Right lobe of liver (tissue), 6 donors: ENCODE data around the gene ACTRT1. TPM values are rescaled to one million over a fixed set of nuclear protein-coding genes. Genes with fewer than 3 reads are reported as not detected.

ENCODE experiments used
- ATAC-seq, 4 donors: fragments of 200-7000 bp; cut with Tn5 transposase; one replicate each; pipeline ENCODE4 v1.9.1; 2020; ENCODE audit warnings: mild to moderate bottlenecking in 4 of 4, moderate library complexity in 4 of 4
- DNase-seq, 3 donors: peaks; one replicate each; pipeline ENCODE4 v3.0.0-alpha.2; 2020
- H3K27ac ChIP-seq, 3 donors: fragments of 200-600 bp; one replicate each; pipeline ENCODE4 v1.8.0; 2022
- H3K27me3 ChIP-seq, 2 donors: fragments of 200-600 bp; one replicate each; pipeline ENCODE4 v1.8.0; 2022
- H3K36me3 ChIP-seq, 4 donors: fragments of 200-600 bp; sonication (generic) in 1 of 4; one replicate each; pipeline versions ENCODE4 v1.5.1 to v1.8.0; 2017 to 2022; ENCODE audit warnings: control low read depth in 1 of 4
- H3K4me1 ChIP-seq, 4 donors: fragments of 200-600 bp; sonication (generic) in 1 of 4; one replicate each; pipeline versions ENCODE4 v1.5.1 to v1.8.0; 2017 to 2022; ENCODE audit warnings: control low read depth in 1 of 4
- H3K4me3 ChIP-seq, 3 donors: fragments of 200-600 bp; one replicate each; pipeline ENCODE4 v1.8.0; 2022
- H3K9me3 ChIP-seq, 4 donors: fragments of 200-600 bp; sonication (generic) in 1 of 4; one replicate each; pipeline versions ENCODE4 v1.5.1 to v1.8.0; 2017 to 2022; ENCODE audit warnings: control low read depth in 1 of 4
- POLR2A ChIP-seq: fragments of 450-650 bp; IDR thresholded peaks from one replicate; pipeline ENCODE4 v1.6.1; 2017; ENCODE audit warnings: antibody characterized with exemption, mild to moderate bottlenecking
- WGBS: methylation state at CpG from one replicate; pipeline ENCODE4 v1.1.6; 2018; ENCODE audit warnings: low coverage, low lambda C conversion rate; ENCODE audit not compliant: insufficient coverage; ENCODE audit errors: missing lambda C conversion rate; 5-methylcytosine and 5-hydroxymethylcytosine counted together
- intact Hi-C, 2 donors: fragments of 100-400 bp; cut with DNase I; formaldehyde crosslinking; loops; one replicate each; pipeline versions ENCODE4 v1.11.2 to v1.14.1; 2022
- total RNA-seq, 6 experiments: library from RNA; depleted of rRNA in 2 of 6; stranded (reverse); fragments of >200 nt in 2 of 6; fragmentation: NEBNext Ultra II Directional in 3 of 6; extraction: Animal tissue kit (Norgen Biotek cat#: 25700) in 3 of 6; gene quantifications; one replicate each; pipeline versions ENCODE4 v1.1.0 to v1.2.4, GENCODE V29; 2016 to 2023
- TF ChIP-seq, protein P1 (sequence below), 4 donors: fragments of 200-600 bp in 3 of 4; fragments of 450-650 bp in 1 of 4; IDR thresholded peaks; one replicate each; pipeline versions ENCODE4 v1.5.1 to v1.8.0; 2016 to 2022; ENCODE audit warnings: antibody characterized with exemption in 4 of 4, mild to moderate bottlenecking in 2 of 4
- donor health status: DM: no; HTN: yes; CAD: no.
- donor health status: DM: no; HTN: no; CAD: no.
- donor health status: DM: no; HTN: no; CAD: no.
- donor health status: DM: no; HTN: yes; CAD: no.
- donor health status: DM: no; HTN: yes; CAD: no.

ACTRT1 gene
- total RNA-seq, 6 experiments from 2014 or later, result not detected

GRCh38 chrX:128021566-128021965, 30.6 kb downstream of the ACTRT1 start:
- Histone ChIP-seq H3K4me1 (no peaks in the 10 kb centered on the region), H3K27ac (no peak overlapping the region), H3K36me3 (no peaks in the 10 kb centered on the region), H3K27me3 (no peaks in the 10 kb centered on the region), H3K4me3 (no peak overlapping the region), H3K9me3 (no peaks in the 10 kb centered on the region)
- intact Hi-C loops, result no loop called here
- WGBS, result 38% methylated on average over 1 of the region's 1 CpG
- no peak for DNase-seq
- TF ChIP-seq POLR2A, result no peak
- TF ChIP-seq, protein P1, sequence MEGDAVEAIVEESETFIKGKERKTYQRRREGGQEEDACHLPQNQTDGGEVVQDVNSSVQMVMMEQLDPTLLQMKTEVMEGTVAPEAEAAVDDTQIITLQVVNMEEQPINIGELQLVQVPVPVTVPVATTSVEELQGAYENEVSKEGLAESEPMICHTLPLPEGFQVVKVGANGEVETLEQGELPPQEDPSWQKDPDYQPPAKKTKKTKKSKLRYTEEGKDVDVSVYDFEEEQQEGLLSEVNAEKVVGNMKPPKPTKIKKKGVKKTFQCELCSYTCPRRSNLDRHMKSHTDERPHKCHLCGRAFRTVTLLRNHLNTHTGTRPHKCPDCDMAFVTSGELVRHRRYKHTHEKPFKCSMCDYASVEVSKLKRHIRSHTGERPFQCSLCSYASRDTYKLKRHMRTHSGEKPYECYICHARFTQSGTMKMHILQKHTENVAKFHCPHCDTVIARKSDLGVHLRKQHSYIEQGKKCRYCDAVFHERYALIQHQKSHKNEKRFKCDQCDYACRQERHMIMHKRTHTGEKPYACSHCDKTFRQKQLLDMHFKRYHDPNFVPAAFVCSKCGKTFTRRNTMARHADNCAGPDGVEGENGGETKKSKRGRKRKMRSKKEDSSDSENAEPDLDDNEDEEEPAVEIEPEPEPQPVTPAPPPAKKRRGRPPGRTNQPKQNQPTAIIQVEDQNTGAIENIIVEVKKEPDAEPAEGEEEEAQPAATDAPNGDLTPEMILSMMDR (IDR thresholded peaks at IDR 0.05), result no peak
- ATAC-seq, result no peak

DNA sequence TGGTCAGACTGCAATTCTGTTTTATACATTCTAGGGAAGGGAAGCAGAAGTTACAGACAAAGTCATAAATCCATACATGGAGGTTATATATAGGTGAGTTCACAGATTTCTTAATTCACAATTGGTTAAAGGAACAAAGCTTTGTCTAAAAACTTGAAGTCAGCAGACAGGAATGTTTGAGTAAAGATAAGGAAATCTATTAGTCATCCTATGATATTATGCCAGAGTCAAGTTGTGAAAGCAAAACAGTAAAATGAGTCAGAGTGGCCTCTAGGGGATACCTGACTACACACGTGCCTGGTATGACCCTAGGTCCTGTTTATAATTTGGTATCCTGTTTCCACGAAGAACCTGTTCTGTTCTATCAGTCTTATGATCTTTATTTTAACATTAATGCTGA, 31.5 kb downstream of the ACTRT1 start:
- H3K4me1 ChIP-seq, result no peaks in the 10 kb centered on the region
- H3K36me3 ChIP-seq, result no peaks in the 10 kb centered on the region
- H3K9me3 ChIP-seq, result no peaks in the 10 kb centered on the region
- no peaks in the 10 kb centered on the region for H3K27me3 ChIP-seq
- ATAC-seq, result peak in 1 of 4 donors; percentile 45
- WGBS, result 12% methylated on average over 2 of the region's 2 CpGs
- H3K4me3 ChIP-seq, result no peak overlapping the region
- intact Hi-C loops, result no loop called here
- no peak overlapping the region for H3K27ac ChIP-seq
- no peak for TF ChIP-seq POLR2A
- TF ChIP-seq, protein P1 (IDR thresholded peaks at IDR 0.05), result no peak
- no peak for DNase-seq

- Histone ChIP-seq H3K36me3 (no peaks in the 10 kb centered on the region), H3K4me3 (no peak overlapping the region), H3K9me3 (no peaks in the 10 kb centered on the region), H3K27ac (no peak overlapping the region), H3K27me3 (no peaks in the 10 kb centered on the region), H3K4me1 (no peaks in the 10 kb centered on the region)
- intact Hi-C loops, result no loop called here
- ATAC-seq (no peak), DNase-seq (no peak)
- WGBS, result 10% methylated on average over 2 of the region's 2 CpGs
- no peak for TF ChIP-seq POLR2A
- TF ChIP-seq, protein P1 (IDR thresholded peaks at IDR 0.05), result no peak
Measured at GRCh38 chrX:128019218-128019617, 33.0 kb downstream of the ACTRT1 start.

DNA sequence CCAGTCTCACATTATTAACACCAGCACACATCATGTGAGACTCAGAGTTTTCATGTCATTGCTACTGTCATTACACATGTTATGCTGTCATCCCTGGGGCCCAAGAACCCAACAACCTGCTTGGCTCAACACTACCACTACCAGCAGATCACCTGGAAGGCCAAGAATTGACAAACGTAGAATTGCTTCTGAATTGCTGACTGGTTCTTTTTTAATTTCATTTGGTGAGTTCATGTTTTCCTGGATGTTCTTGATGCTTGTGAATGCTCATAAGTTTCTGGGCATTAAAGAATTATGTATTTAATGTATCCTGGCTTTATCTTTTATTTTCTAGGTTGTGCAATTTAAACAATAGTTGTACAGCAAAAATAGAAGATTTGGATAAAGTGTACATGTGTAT, 40.2 kb downstream of the ACTRT1 start:
- intact Hi-C loops, result no loop called here
- 29% methylated on average over 1 of the region's 1 CpG for WGBS
- no peak for TF ChIP-seq POLR2A
- TF ChIP-seq, protein P1 (IDR thresholded peaks at IDR 0.05), result no peak

GRCh38 chrX:128007882-128008281, 44.3 kb downstream of the ACTRT1 start:
- no peak for ATAC-seq
- TF ChIP-seq, protein P1 (IDR thresholded peaks at IDR 0.05), result no peak
- TF ChIP-seq POLR2A, result no peak
- no peaks in the 10 kb centered on the region for H3K4me1 ChIP-seq
- no peaks in the 10 kb centered on the region for H3K36me3 ChIP-seq
- no peak overlapping the region for H3K27ac ChIP-seq
- DNase-seq, result no peak
- no peak overlapping the region for H3K4me3 ChIP-seq
- no peaks in the 10 kb centered on the region for H3K9me3 ChIP-seq
- intact Hi-C loops, result no loop called here
- no peaks in the 10 kb centered on the region for H3K27me3 ChIP-seq

More for the DNA sequence above, 40.2 kb downstream of the ACTRT1 start:
- Histone ChIP-seq H3K4me1 (no peaks in the 10 kb centered on the region), H3K9me3 (no peaks in the 10 kb centered on the region), H3K27ac (no peak overlapping the region), H3K36me3 (no peaks in the 10 kb centered on the region), H3K27me3 (no peaks in the 10 kb centered on the region), H3K4me3 (no peak overlapping the region)
- DNase-seq (no peak), ATAC-seq (no peak)
